Endothelial cell of umbilical vein (primary cell): ENCODE measurements around the gene SPG21.

ENCODE experiments used
- CTCF ChIP-seq, 2 donors: IDR thresholded peaks; 1 replicate in 1 of 2; 2 replicates in 1 of 2; pipeline ENCODE4 v1.5.1; 2011; ENCODE audit warnings: low read length in 2 of 2, mild to moderate bottlenecking in 2 of 2, moderate library complexity in 2 of 2, control low read depth in 1 of 2, inconsistent platforms in 1 of 2, low read depth in 1 of 2; ENCODE audit not compliant: insufficient read depth in 1 of 2; ENCODE audit errors: extremely low read depth in 1 of 2
- EZH2 ChIP-seq: IDR thresholded peaks from 2 replicates; pipeline ENCODE4 v1.6.1; 2012; ENCODE audit warnings: borderline replicate concordance, low read depth, mild to moderate bottlenecking, moderate library complexity, low read length, inconsistent platforms; ENCODE audit not compliant: severe bottlenecking
- FOS ChIP-seq: IDR thresholded peaks from 2 replicates; pipeline ENCODE4 v1.6.1; 2011; ENCODE audit warnings: mild to moderate bottlenecking, low read length, moderate library complexity, borderline replicate concordance; ENCODE audit not compliant: insufficient read depth
- GATA2 ChIP-seq: IDR thresholded peaks from 2 replicates; pipeline ENCODE4 v1.7.0; 2011; ENCODE audit warnings: low read depth, mild to moderate bottlenecking, moderate library complexity, mixed read lengths, low read length; ENCODE audit not compliant: insufficient read length, insufficient read depth
- JUN ChIP-seq: IDR thresholded peaks from 2 replicates; pipeline ENCODE4 v1.6.1; 2011; ENCODE audit warnings: borderline replicate concordance, low read depth; ENCODE audit not compliant: insufficient read length, insufficient read depth
- MAX ChIP-seq: IDR thresholded peaks from 2 replicates; pipeline ENCODE4 v1.6.1; 2011; ENCODE audit not compliant: insufficient read depth, insufficient read length
- MYC ChIP-seq: IDR thresholded peaks from one replicate; pipeline ENCODE4 v1.6.1; 2011; ENCODE audit warnings: mild to moderate bottlenecking, low read depth, low read length
- POLR2A ChIP-seq: IDR thresholded peaks from 2 replicates; pipeline ENCODE4 v1.6.1; 2012; ENCODE audit warnings: low read depth, mild to moderate bottlenecking, control low read depth, low read length
- POLR2AphosphoS5 ChIP-seq: IDR thresholded peaks from 2 replicates; pipeline ENCODE4 v1.6.1; 2012; ENCODE audit warnings: low read depth, mild to moderate bottlenecking, control low read depth, low read length, moderate library complexity; ENCODE audit not compliant: insufficient read depth

- TF ChIP-seq CTCF (IDR thresholded peaks at IDR 0.05; ENCODE audit: extremely low read depth in 1 of 2, insufficient read depth in 1 of 2, low read depth in 1 of 2, low read length in 2 of 2) = no peak
- no peak for TF ChIP-seq POLR2A
- TF ChIP-seq POLR2AphosphoS5 = no peak
- TF ChIP-seq FOS = no peak
- TF ChIP-seq MAX = no peak
- no peak for TF ChIP-seq JUN
- TF ChIP-seq EZH2 = no peak
- no peak for TF ChIP-seq GATA2
- no peak for TF ChIP-seq MYC
These were observed 37.0 kb upstream of the SPG21 start for GRCh38 chr15:65026756-65027155.
